ENCODE measurements around the gene STK32C. TPM values are rescaled to one million over a fixed set of nuclear protein-coding genes. Genes with fewer than 3 reads are reported as not detected.

STK32C gene
- total RNA-seq, 2 donors from 2014 or later: 6.1 to 6.6 TPM

DNA sequence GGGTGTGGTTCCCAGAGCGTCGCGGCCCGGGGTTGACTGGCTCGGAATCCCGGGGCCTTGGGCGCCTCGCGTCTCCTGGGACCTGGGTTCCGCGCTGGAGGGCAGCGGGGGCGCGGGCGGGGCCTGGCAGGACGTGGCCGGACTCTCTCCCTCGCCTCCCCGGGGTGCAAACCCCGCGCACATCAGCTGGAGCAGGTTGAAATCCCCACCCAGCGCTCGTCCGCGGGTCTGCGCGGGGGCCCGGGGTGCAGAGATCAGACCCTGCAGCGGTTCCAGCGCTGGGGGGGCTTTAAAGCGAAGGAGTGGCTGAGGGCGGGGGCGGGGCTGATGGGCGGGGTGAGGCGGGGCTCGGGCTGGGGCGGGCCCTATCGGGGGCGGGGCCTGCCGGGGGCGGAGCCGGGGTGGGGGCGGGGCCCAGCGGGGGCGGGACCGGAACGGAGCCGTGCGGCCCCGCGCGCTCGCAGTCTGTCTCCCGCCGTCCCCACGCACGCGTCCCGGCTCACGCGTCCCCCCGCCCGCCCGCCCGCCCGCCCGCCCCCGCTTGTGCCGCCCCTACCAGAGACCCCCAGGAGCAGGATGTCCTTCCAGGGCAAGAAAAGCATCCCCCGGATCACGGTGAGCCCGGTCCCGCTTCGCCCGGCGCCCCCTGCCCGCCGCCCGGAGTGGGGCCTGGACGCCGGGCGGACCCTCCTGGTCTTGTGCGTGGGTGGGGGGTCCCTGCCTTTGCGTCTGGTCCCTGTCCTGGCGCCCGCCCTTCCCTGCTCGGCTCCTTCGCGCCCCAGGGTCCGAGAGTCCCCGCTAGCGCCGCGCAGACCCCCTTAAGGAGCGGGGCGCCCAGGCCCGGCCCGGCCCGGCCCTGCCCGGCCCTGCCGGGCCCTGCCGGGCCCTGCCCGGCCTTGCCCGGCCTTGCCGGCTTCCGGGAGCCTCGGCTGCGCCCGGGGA lies 121.0 kb downstream of the STK32C start, which contains the start of gene DPYSL4:
Gene DPYSL4, plus strand, starts transcription at position 461 of the 942 bp plus-strand sequence. Its CDS starts 116 bp downstream, at position 577.
- ATAC-seq (peak; percentile 70 to 84), DNase-seq (no peak)
- intact Hi-C loops (cut with DNase I): no loop called here

DNA sequence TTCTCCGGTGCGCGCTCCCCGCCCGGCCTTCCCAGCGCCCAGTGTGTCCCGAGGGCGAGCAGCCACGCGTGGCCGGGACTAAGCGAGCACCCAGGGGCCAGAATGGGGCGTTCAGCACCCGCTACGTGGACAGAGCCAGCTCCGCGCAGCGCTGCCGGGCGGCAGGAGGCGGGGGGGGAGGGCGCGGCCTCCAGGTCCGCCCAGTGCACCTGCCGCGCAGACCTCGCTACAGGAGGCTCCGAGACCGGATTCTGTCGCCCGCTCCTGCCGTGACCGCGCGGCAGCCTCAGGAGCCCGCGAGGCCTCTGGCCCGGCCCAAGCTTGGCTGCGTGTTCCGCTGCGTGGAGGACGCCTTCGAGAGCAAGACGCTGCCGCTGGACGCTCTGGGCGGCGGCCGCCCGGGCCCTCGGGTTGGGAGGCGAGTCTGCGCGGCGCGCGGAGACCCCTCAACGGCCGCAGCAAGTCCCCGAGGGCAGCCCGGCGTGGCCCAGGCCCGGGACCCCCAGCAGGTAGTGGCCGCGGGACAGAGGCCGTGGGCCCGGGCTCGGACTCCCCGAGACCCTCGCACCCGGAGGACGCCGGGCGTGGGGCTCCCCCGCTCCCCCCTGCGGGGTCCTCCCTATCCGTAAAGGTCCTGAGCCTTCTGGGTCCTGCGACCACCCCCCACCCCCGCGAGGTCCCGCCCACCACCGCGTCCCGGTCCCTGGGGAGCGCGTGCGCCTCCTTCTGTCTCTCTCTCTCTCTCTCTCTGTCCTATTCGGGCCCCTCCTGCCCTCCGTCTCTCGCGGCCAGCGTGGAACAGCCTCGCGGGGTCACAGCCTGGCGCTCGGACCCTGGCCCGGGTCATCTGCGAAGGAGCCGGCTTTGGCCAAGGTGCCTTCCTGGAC lies 121.9 kb downstream of the STK32C start:
- DNase-seq (no peak), ATAC-seq (peak; percentile 81 to 85)
- intact Hi-C loops (cut with DNase I): no loop called here

DNA sequence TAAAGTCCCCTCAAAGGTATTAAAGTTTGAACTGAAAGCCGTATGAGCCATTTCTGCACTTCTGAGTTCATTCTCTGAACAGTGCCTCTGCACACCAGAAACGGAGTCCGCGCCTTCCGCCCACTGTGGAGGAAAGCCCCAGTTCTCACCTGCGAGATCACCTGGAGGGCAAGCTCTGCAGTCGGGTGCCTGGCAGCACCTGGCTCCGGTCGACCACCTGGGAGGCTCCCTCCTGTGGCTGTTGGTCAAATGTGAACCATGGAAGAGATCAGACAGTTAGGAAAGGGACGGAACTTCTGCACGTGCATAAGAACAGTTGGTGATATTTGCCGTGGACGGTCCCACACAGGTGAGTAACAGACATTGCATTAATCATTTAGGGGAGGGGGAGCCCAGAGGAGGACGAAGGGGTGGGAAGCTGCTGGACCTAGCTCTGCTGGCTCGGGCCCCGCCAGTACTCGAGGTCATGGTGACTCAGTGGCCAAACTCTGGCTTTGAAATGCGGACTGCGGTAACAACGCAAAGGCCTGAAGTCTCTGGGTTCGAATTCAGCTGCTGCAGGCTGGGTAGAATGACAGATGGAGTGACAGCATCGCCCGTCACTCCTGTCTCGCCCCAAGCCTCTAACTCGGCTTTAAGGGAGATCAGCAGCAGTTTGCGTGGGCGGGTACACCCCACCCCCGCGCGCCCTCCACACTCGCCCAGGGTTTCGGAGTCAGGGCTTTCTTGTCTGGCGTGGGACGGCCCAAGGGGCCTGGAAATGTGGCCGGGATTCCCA lies 122.7 kb downstream of the STK32C start:
- no peak for ATAC-seq
- intact Hi-C loops (cut with DNase I): no loop called here
- peak; percentile 10 for DNase-seq

DNA sequence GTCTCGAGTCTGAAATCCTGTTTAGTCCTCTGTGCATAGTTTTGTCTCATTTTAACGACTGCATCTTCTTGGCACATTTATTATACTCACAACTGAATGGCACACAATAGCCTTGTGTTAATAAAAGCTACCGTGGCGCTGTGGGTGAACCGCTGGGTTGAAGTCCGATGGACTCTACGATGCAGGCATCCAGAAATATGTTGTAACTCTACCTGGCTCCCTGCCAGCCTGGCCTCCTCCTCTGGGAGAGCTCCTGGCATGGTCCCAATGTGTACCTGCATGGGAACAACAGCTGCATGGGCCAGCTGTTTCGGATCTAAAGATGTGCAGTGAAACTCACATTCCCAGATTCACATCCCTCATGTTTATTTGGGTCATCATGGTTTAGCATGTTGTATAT lies 124.7 kb downstream of the STK32C start:
- ATAC-seq (no peak), DNase-seq (no peak)

DNA sequence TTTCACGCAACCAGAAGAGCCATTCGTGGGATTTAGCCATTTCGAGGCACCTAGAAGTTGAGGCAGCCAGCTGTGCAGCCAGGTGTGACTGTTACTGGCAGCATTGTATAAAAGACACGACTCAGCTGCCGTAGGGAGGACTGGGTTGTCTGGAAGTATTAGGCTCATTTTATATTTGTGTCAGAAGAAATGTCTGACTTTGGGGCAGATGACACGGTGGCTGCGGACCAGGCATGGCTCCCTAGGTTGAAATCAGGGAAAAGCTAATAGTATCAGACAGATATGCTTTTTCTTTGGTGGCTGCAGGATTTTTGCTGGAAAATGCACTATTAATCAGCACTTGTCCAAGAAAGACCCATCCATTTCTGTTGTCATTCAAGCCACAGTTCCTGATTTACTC lies 125.2 kb downstream of the STK32C start:
- ATAC-seq: no peak
- DNase-seq: no peak
- intact Hi-C loops (cut with DNase I): no loop called here

More for the DNA sequence above, 124.7 kb downstream of the STK32C start:
- intact Hi-C loops (cut with DNase I): no loop called here

DNA sequence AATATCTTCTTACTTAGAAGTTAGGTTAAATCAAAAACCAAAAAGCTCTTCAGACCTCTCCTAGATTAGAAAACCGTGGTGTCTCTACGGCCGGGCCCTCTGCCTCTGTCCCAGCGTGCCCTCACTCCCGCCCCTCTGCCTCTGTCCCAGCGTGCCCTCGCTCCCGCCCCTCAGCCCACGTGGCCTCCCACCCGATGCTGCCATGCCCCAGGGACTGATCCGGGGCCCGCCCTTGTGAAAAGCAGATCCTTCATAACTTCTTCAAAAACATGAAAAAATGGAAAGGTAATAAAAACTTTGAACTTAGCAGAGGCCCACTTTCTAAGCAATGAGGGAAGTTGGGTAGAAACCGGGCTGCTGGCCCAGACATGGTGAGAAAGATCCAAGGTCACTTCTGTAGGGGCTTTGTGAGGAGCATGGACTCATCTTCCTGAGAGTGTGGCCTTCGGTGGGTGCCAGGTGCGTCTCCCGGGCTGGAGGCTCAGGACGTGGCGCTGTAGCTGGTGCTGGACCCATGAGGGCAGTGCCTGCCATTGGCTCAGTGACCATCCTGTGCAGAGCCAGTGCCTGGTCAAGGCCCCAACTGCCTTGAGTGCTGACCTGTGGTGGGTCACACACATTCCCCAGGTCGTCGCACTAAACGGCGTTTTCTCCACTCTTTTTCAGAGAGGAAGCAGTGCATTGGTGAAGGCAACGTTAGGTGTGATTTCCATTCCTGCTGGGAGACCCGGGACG lies 125.9 kb downstream of the STK32C start:
- ATAC-seq: no peak
- intact Hi-C loops (cut with DNase I): no loop called here
- no peak for DNase-seq

DNA sequence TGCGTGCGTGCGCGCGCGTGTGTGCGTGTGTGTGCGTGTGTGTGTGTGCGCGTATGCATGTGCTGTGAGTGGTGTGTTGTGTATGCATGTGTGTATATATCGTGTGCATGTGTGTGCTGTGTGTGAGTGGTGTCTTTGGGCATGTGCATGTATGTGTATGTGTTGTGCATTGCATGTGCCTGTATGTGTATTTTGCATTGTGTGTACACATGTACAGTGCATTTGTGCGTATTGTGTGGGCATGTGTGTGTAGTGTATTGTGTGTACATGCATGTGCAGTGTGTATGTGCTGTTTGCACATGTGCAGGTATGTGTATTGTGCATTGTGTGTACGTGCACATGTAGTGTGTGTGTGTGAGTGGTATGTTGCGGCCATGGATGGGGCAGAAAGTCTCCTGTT lies 127.0 kb downstream of the STK32C start:
- ATAC-seq (no peak), DNase-seq (no peak)
- intact Hi-C loops (cut with DNase I): no loop called here

DNA sequence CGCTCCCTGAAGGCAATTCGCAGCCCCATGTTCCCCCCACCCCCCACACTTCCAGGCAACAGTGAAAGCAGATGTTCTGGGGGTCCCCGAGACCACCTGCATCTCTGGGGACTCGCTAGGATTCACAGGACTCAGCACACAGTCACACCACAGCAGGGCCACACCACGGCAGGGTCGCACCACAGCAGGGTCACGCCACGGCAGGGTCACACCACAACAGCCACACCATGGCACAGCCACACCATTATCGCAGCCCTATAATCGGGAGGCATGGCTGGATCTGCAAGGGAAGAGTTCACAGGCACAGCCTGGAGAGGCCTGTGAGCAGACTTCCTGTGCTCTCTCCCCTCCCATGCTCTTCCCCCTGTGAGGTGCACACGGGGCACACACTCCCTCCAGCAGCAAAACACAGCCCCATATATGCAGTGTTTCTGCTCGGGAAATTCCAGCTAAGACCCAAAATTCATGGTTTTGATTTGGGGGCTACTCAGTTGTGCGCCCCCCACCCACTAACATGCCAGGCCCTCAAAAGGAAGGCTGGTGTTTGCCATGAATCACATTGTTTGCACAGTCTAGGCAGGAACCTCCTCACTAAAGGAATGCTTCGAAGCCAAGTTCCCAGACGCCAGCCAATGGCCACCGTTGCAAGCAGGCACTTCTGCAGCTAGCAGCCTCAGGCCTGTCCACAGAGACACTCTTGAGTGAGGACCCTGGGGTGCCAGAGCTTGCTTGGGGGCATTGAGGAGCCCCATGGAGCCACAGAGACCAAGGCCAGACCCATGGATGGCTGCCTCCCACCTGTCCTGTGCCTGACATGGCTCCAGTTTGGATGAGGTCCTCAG lies 128.0 kb downstream of the STK32C start:
- DNase-seq: no peak
- ATAC-seq: no peak
- intact Hi-C loops (cut with DNase I): no loop called here

DNA sequence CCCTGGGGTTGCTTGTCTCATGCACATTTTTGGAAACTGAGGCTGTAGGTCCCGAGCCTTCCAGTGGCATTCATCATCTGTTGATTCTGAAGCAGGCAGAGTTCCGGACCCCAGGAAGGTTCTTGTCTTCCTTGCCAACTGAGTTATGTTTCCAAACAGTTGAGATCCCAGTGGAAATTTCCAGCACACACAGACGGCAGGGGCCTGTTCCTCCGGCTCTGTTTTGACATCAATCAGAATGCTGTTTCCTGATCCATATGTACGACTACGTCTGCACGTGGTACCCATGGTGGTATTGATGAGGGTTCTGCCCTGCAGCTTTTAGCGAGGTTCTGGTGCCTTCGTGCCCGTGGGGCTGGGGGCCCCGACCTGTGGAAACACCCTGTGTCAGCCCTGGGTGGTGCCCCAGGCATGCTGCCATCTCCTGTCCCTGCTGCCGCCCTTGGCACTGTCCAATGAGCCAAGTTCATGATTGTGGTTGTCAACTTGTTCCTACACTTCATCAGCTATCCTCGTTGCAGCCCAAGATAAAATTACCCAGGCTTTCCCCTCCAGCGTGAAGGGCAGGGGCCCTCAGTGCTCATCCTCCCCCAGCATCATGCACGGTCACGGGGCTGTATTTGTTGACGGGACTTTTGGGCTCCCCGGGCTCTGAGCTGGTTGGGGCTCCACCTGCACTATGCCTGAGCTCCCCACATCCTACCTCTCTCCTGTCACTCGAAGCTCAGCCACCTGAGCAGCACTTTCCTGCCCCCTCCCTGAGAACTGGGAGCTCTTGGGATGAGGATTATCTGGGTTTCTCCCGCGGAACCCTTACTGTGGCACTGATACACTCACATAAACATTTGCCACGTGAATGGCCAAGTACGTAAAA lies 128.8 kb downstream of the STK32C start:
- intact Hi-C loops (cut with DNase I): no loop called here
- ATAC-seq: peak; percentile 11 to 44
- no peak for DNase-seq

DNA sequence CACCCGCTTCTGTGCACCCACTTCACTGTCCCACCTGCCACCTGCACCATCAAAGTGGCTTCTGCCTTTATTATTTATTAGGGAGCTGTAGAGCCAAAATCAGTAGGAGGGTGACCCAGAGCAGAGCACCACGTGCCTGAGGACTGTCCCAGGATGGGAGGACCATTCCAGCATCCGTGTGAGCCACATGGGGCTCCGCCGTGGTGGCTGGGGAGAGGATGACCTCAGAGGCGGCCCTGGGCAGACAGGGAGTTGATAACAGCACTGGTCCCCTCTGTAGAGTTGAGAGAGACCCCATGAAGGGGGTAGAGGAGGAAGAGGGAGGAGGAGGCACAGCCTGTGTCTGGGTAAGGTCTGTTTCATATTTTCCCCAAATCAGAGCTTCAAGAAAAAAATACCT lies 129.7 kb downstream of the STK32C start:
- no peak for DNase-seq
- intact Hi-C loops (cut with DNase I): no loop called here
- no peak for ATAC-seq

DNA sequence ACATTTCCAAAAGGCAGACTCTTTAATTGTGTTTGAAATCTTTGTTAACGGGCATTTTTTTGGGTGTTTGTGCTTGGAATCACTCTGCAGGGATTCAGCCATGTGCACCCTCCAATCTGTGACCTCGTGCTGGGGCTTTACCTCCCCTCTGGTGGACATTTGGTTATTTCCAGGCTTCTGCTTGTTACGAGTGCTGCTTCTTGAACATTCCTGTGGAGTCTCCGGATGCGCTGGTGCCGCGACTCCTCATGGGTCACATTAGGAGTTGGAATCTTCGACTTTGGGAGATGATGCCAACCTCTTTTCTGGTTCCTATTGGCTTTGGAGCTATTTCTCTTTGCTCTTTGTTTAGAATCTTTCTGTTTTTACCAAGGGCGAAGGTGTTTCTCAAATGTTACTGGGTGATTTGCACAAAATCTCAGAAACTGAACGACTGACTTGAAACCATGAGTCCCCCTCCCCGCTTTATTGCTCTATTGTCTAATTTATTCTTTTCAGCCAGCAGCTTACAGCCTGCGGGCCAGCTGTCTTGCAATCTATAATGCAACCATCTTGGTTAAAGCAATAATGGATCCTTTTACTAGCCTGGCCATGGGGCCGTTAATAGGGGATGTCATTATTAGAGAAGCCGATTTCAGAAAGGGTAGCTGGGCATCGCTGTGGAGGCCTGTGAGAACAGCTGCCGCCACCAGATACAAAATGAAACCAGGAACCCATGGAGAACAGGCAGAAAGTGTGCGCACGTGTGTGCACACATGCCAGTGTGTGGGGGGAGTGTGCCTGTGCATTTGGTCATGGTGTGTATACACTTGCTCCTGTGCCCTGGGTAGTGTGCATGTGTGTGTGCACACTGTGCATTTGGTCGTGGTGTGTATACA lies 130.9 kb downstream of the STK32C start:
- DNase-seq: no peak
- ATAC-seq: no peak
- intact Hi-C loops (cut with DNase I): no loop called here

DNA sequence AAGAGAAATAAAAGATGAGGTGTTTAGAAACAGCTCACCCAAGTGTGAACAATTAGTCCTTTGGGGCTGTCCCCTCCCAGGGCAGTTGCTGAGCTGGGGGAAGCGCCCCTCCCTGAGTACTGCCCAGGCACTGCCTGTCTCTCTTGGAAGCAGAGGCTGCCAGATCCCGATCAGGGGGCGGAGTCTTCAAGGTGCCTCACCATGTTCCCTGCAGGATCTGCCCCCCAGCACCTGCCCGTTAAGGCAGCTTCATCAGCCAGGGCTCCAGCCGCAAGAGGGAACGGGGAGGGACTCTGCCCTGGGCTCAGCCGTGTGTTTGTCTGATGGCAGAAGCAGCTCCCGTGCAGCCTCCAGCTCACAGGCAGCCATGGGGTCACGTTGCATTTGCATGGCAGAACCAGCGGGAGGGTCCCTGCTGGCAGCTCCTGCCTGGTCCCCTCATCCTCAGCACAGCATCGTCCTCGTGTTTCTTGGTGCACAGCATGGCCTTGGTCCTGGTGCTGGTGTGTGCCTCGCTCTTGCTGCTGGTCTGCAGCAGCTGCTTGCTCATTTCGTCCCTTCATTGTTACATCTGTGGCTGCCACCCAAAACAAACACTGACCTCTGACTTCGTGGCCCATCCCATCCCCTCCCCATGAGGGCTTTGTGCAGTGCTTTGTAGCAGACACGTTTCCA lies 131.7 kb downstream of the STK32C start:
- intact Hi-C loops (cut with DNase I): no loop called here
- no peak for DNase-seq
- peak in 1 of 2 donors; percentile 23 for ATAC-seq

DNA sequence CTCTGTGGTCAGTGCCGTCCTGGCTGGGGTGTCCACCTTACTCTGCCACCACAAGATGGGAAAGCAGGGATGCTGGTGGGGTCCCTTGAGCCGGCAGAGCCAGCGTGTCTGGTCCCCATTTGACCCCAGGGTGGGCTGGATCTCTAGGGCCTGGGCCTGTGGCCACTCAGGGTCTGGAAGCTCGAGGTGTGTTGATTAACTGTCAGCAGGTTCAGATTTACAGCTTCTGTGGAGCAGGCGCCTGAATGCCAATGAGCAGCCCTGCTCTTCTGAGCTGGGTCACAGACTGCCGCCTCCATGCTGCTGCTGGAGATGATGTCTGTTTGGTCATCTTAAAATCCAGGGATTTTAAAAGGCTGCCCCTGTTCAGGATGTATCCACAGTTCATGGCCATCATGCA lies 132.3 kb downstream of the STK32C start:
- no peak for DNase-seq
- ATAC-seq: no peak
- intact Hi-C loops (cut with DNase I): no loop called here

DNA sequence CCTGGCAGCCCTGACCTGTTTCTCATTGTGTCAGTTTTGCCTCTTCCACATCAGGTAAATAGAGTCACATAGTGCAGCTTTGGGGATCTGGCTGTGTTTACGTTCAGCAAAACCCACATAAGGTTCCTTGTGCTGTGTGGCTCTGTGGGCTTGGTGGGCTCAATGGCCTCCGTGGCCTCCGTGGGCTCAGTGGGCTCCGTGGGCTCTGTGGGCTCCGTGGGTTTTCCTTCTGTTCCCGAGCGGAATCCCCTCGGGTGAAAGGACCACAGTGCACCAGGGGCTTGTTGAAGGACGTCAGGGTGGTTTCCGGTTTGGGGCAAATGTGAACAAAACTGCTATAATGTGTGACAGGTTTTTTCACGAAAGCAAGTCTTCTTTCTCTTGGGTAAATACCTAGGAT lies 133.5 kb downstream of the STK32C start:
- no peak for ATAC-seq
- intact Hi-C loops (cut with DNase I): no loop called here
- DNase-seq: no peak

DNA sequence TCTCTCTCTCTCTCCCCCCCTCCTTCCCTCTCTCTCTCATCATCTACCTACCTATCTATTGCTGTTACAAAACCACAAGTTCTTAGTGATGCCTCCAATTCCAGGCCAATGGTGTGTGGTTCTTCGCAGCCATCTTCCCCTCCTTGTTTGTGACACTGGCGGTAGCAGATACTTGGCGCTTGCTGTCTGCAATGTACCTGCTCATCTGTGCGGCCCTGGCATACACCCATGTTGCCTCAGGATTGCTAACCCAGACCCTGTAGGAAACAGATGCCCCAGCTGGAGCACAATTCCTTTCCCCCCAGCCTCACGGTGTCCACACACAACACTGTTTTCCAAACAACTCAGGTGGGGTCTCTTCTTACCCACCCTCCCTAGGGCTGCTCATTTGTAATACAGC lies 134.6 kb downstream of the STK32C start:
- DNase-seq: no peak
- intact Hi-C loops (cut with DNase I): no loop called here
- ATAC-seq: no peak
